ENCODE measurements around the gene OR51B2.
"Not testable (repeated sequence)": the region's sequence is repeated elsewhere in the genome, so short reads cannot be mapped to it uniquely, and the experiment has no call there.

The OR51B2 gene

DNA sequence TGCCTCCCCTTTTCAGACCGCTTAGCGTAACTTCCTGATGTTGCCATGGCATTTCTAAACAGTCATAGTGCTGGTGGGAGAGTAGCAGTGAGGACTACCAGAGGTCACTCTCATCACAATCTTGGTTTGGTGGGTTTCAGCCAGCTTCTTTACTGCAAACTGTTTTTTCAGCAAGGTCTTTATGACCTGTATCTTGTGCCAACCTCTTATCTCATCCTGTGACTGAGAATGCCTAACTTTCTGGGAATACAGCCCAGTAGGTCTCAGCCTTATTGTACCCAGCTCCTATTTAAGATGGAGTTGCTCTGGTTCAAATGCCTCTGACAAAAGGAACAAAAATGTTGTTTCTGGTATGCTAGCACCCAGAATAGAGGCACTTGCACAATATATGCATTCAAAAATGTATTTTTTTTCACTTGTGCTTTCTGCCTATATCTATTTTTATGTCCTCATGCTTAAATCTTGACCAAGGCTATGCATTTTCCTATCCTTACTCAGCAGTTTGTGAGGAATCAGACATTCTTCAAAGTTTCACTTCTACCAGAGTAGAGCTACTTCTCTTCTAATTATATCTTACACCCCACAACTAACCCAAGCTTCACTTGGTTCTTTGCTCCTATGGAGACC, 43.5 kb upstream of the OR51B2 start:
- Histone ChIP-seq H3F3A (ENCODE audit: insufficient read depth, low read length) (peaks cover 30% of the 10 kb centered on the region), H3K9ac (ENCODE audit: low read length) (peak overlapping the region; percentile 42; the same call in 1 of the 2 replicates), H3K27me3 (replicated peaks; ENCODE audit: insufficient read depth, low read length) (no peaks in the 10 kb centered on the region), H2AFZ (ENCODE audit: low read length) (no peak overlapping the region), H3K4me2 (ENCODE audit: low read depth, low read length) (peak overlapping the region; percentile 90), H3K4me3 (ENCODE audit: low read length) (peak overlapping the region; percentile 41), H3K9me2 (replicated peaks; ENCODE audit: insufficient read depth, low read length) (no peaks in the 10 kb centered on the region), H3K9me3 (replicated peaks; ENCODE audit: insufficient read depth, low read length) (no peaks in the 10 kb centered on the region), H3K27ac (ENCODE audit: low read length) (peak overlapping the region; percentile 94), H4K20me1 (ENCODE audit: insufficient read depth, low read length) (no peaks in the 10 kb centered on the region), H3K79me2 (ENCODE audit: low read length) (no peaks in the 10 kb centered on the region), H3K36me3 (replicated peaks; ENCODE audit: insufficient read depth, low read length) (no peaks in the 10 kb centered on the region), H3K4me1 (ENCODE audit: low read length) (peaks cover 55% of the 10 kb centered on the region)
- peak; percentile 89 for DNase-seq
- TF ChIP-seq EZH2phosphoT487 (IDR thresholded peaks at IDR 0.05; ENCODE audit: low read length) = no peak
- TF ChIP-seq, protein P1, sequence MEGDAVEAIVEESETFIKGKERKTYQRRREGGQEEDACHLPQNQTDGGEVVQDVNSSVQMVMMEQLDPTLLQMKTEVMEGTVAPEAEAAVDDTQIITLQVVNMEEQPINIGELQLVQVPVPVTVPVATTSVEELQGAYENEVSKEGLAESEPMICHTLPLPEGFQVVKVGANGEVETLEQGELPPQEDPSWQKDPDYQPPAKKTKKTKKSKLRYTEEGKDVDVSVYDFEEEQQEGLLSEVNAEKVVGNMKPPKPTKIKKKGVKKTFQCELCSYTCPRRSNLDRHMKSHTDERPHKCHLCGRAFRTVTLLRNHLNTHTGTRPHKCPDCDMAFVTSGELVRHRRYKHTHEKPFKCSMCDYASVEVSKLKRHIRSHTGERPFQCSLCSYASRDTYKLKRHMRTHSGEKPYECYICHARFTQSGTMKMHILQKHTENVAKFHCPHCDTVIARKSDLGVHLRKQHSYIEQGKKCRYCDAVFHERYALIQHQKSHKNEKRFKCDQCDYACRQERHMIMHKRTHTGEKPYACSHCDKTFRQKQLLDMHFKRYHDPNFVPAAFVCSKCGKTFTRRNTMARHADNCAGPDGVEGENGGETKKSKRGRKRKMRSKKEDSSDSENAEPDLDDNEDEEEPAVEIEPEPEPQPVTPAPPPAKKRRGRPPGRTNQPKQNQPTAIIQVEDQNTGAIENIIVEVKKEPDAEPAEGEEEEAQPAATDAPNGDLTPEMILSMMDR (IDR thresholded peaks at IDR 0.05; ENCODE audit: low read length) = no peak
- TF ChIP-seq EZH2 (optimal IDR thresholded peaks at IDR 0.05; ENCODE audit: low read depth, low read length) = no peak

DNA sequence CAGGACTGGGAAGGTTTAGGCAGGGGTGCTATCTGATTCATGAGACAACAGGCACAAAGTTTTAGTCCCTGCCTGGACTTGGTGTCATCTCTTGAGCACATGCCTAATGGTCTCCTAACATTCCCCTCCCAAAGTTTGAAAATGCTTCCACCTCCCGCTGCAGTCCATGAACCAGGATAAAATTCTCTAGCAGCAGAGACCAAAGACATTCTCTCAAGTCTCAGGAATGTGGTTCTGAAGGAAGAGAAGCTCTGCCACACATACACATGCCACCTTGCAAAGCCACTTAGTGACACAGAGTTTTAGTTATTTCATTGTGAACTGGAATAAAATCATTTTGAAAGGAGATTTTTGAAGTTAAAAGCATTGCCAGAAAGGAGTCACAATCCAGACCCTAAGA, 42.8 kb upstream of the OR51B2 start:
- H3K27ac ChIP-seq (ENCODE audit: low read length) = peak overlapping the region; percentile 94; the same call in 1 of the 2 replicates

DNA sequence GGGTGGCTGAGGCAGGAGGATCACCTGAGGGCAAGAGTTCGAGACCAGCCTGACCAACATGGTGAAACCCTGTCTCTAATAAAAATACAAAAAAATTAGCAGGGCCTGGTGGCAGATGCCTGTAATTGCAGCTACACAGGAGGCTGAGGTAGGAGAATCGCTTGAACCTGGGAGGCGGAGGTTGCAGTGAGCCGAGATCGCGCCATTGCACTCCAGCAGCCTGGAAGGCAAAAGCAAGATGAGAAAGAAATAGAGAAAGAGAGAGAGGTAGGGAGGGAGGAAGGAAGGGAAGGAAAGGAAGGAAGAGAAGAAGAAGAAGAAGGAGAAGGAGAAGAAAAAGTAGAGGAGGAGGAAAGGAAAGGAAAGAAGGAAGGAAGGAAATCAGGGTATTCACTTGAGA, 42.3 kb upstream of the OR51B2 start:
- not testable (repeated sequence) for H3K9me2 ChIP-seq (replicated peaks; ENCODE audit: insufficient read depth, low read length); H3K4me3 ChIP-seq (ENCODE audit: low read length); H2AFZ ChIP-seq (ENCODE audit: low read length); H3K36me3 ChIP-seq (replicated peaks; ENCODE audit: insufficient read depth, low read length); H3K79me2 ChIP-seq (ENCODE audit: low read length); H3K9me3 ChIP-seq (replicated peaks; ENCODE audit: insufficient read depth, low read length); H3K27me3 ChIP-seq (replicated peaks; ENCODE audit: insufficient read depth, low read length); DNase-seq; H3K4me2 ChIP-seq (ENCODE audit: low read depth, low read length); H4K20me1 ChIP-seq (ENCODE audit: insufficient read depth, low read length); H3K9ac ChIP-seq (ENCODE audit: low read length); H3K27ac ChIP-seq (ENCODE audit: low read length)
- Histone ChIP-seq H3K4me1 (ENCODE audit: low read length) (peaks cover 44% of the 10 kb centered on the region), H3F3A (ENCODE audit: insufficient read depth, low read length) (peaks cover 30% of the 10 kb centered on the region)

More for the DNA sequence above, 42.8 kb upstream of the OR51B2 start:
- Histone ChIP-seq H2AFZ (ENCODE audit: low read length) (peak overlapping the region; percentile 35; the same call in 1 of the 2 replicates), H3K36me3 (replicated peaks; ENCODE audit: insufficient read depth, low read length) (no peaks in the 10 kb centered on the region), H4K20me1 (ENCODE audit: insufficient read depth, low read length) (no peaks in the 10 kb centered on the region), H3F3A (ENCODE audit: insufficient read depth, low read length) (peaks cover 30% of the 10 kb centered on the region), H3K27me3 (replicated peaks; ENCODE audit: insufficient read depth, low read length) (no peaks in the 10 kb centered on the region), H3K9me2 (replicated peaks; ENCODE audit: insufficient read depth, low read length) (no peaks in the 10 kb centered on the region), H3K9ac (ENCODE audit: low read length) (no peak overlapping the region; the same call in 1 of the 2 replicates), H3K4me3 (ENCODE audit: low read length) (no peak overlapping the region), H3K4me2 (ENCODE audit: low read depth, low read length) (peak overlapping the region; percentile 90; the same call in 1 of the 2 replicates), H3K9me3 (replicated peaks; ENCODE audit: insufficient read depth, low read length) (no peaks in the 10 kb centered on the region), H3K79me2 (ENCODE audit: low read length) (no peaks in the 10 kb centered on the region), H3K4me1 (ENCODE audit: low read length) (peaks cover 48% of the 10 kb centered on the region)
- DNase-seq = no peak
- no peak for TF ChIP-seq EZH2phosphoT487 (IDR thresholded peaks at IDR 0.05; ENCODE audit: low read length)
- TF ChIP-seq, protein P1 (IDR thresholded peaks at IDR 0.05; ENCODE audit: low read length) = no peak

DNA sequence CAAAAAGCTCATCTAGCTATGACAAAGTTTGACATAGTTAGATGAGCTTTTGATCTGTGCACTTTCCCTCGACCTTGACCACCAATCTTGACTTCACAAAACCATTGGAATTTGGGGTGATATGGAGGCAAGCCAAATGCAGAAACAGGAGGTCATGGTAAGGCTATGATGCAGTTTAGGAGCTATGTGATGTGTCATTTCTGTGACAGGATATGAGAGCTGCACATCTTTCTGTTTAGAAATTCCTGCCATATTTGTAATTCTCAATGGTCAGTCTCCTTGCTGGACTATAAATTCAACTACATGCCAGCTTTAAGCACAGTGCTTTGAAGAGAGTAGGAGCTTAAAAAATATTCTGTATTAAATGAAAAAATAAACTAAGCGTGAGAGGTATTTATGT, 40.1 kb upstream of the OR51B2 start:
- Histone ChIP-seq H3K9ac (ENCODE audit: low read length) (no peak overlapping the region), H3K27me3 (replicated peaks; ENCODE audit: insufficient read depth, low read length) (no peaks in the 10 kb centered on the region), H3K4me1 (ENCODE audit: low read length) (peaks cover 38% of the 10 kb centered on the region), H3K79me2 (ENCODE audit: low read length) (no peaks in the 10 kb centered on the region), H4K20me1 (ENCODE audit: insufficient read depth, low read length) (no peaks in the 10 kb centered on the region), H3K36me3 (replicated peaks; ENCODE audit: insufficient read depth, low read length) (no peaks in the 10 kb centered on the region), H3F3A (ENCODE audit: insufficient read depth, low read length) (peaks cover 26% of the 10 kb centered on the region), H3K9me3 (replicated peaks; ENCODE audit: insufficient read depth, low read length) (no peaks in the 10 kb centered on the region), H3K9me2 (replicated peaks; ENCODE audit: insufficient read depth, low read length) (no peaks in the 10 kb centered on the region), H2AFZ (ENCODE audit: low read length) (no peak overlapping the region), H3K4me2 (ENCODE audit: low read depth, low read length) (no peak overlapping the region), H3K27ac (ENCODE audit: low read length) (no peak overlapping the region), H3K4me3 (ENCODE audit: low read length) (no peak overlapping the region)
- no peak for DNase-seq
- no peak for TF ChIP-seq EZH2 (optimal IDR thresholded peaks at IDR 0.05; ENCODE audit: low read depth, low read length)

All from MM.1S (cell line).